Measurements from ENCODE around the gene IRF3.

IRF3 gene

GRCh38 chr19:49615861-49616260 lies 49.8 kb downstream of the IRF3 start:
- DNase-seq = no peak

DNA sequence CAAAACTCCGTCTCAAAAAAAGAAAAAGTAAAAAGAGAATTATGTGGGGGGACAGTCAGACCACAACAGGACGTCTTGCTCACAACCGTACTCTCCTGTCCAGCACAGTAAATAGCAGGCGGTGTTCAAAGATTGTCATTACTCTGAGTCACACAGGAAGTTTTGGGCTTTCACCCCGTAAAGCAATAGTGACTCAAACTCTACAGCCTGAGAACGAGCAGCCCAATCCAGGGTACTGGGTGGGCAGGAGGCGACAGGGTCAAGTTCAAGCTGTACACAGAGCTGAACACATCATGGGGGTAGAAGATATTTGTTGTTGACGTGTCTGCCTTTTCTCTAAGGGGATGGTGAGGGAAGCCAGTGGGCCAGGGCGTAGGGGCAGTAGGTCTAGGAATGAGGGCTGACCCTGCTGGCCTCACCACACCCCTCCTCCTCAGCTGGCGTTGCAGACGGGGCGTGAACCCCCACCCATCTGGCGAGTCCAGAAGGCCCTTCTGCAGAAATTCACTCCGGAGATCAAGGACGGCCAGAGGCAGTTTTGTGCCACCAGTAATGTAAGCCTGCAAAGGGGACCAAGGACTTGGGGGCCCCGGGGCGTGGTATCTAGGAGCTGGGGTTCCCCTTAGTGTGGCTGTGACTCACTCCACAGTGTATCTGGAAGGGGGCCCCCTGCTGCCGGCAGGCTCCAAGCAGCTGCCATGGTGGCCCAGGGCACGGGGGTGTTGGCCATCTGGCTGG lies 51.4 kb downstream of the IRF3 start:
- no peak for DNase-seq

GRCh38 chr19:49613374-49613773 lies 52.3 kb downstream of the IRF3 start:
- DNase-seq = no peak

Data from T-helper 2 cell (primary cell).